RWPE2 (cell line): Measurements from ENCODE around the gene ZCCHC7.

ENCODE experiments used
- ATAC-seq: fragments of 200-7000 bp; cut with Tn5 transposase; 3 replicates; pipeline ENCODE4 v1.9.1; 2021; ENCODE audit warnings: low read depth
- DNase-seq: peaks from one replicate; pipeline ENCODE4 v3.0.0-alpha.2; 2020; ENCODE audit warnings: low spot score
- H3K27ac ChIP-seq: fragments of 450-650 bp; 2 replicates; pipeline ENCODE4 v1.5.1; 2017; ENCODE audit warnings: mild to moderate bottlenecking; ENCODE audit not compliant: poor library complexity, severe bottlenecking
- H3K27me3 ChIP-seq: fragments of 250-450 bp; sonication (Bioruptor Pico); 2 replicates; pipeline ENCODE4 v1.5.1; 2021; ENCODE audit warnings: mild to moderate bottlenecking, moderate library complexity; ENCODE audit not compliant: insufficient read depth, poor library complexity, severe bottlenecking
- H3K36me3 ChIP-seq: fragments of 250-450 bp; sonication (Bioruptor Pico); 2 replicates; pipeline ENCODE4 v1.5.1; 2020; ENCODE audit warnings: low read depth, mild to moderate bottlenecking, moderate library complexity
- H3K4me1 ChIP-seq: fragments of 250-450 bp; sonication (Bioruptor Pico); 2 replicates; pipeline ENCODE4 v1.5.1; 2021; ENCODE audit warnings: mild to moderate bottlenecking, moderate library complexity; ENCODE audit not compliant: insufficient read depth, poor library complexity, severe bottlenecking
- H3K4me3 ChIP-seq: fragments of 250-450 bp; sonication (Bioruptor Pico); 2 replicates; pipeline ENCODE4 v1.5.1; 2021; ENCODE audit warnings: mild to moderate bottlenecking, moderate library complexity; ENCODE audit not compliant: severe bottlenecking
- H3K9me3 ChIP-seq: fragments of 250-450 bp; sonication (Bioruptor Pico); 2 replicates; pipeline ENCODE4 v1.5.1; 2021; ENCODE audit warnings: mild to moderate bottlenecking, moderate library complexity; ENCODE audit not compliant: severe bottlenecking
- CTCF ChIP-seq: fragments of 450-650 bp; IDR thresholded peaks from one replicate; pipeline ENCODE4 v1.5.1; 2017; ENCODE audit warnings: mild to moderate bottlenecking, moderate library complexity; ENCODE audit not compliant: poor library complexity, severe bottlenecking

ZCCHC7 gene

GRCh38 chr9:37329576-37329975, 209.2 kb downstream of the ZCCHC7 start:
- Histone ChIP-seq H3K27me3 (no peaks in the 10 kb centered on the region), H3K36me3 (peaks cover 7% of the 10 kb centered on the region; the same call in 1 of the 2 replicates), H3K9me3 (no peaks in the 10 kb centered on the region), H3K4me1 (no peaks in the 10 kb centered on the region), H3K4me3 (no peak overlapping the region), H3K27ac (no peak overlapping the region)
- DNase-seq (no peak), ATAC-seq (no peak)
- peak; percentile 60 for TF ChIP-seq CTCF

GRCh38 chr9:37331871-37332270, 211.5 kb downstream of the ZCCHC7 start:
- no peak overlapping the region for H3K27ac ChIP-seq
- no peak for DNase-seq
- no peaks in the 10 kb centered on the region for H3K9me3 ChIP-seq
- no peaks in the 10 kb centered on the region for H3K27me3 ChIP-seq
- no peak for TF ChIP-seq CTCF
- no peak overlapping the region for H3K4me3 ChIP-seq
- peaks cover 7% of the 10 kb centered on the region; the same call in 1 of the 2 replicates for H3K36me3 ChIP-seq
- ATAC-seq, result no peak
- H3K4me1 ChIP-seq, result no peaks in the 10 kb centered on the region

- Histone ChIP-seq H3K27ac (no peak overlapping the region), H3K27me3 (no peaks in the 10 kb centered on the region), H3K4me1 (no peaks in the 10 kb centered on the region), H3K9me3 (no peaks in the 10 kb centered on the region), H3K4me3 (no peak overlapping the region), H3K36me3 (peaks cover 7% of the 10 kb centered on the region; the same call in 1 of the 2 replicates)
- DNase-seq (no peak), ATAC-seq (no peak)
- no peak for TF ChIP-seq CTCF
Observed at GRCh38 chr9:37332578-37332977, 212.2 kb downstream of the ZCCHC7 start.

- H3K27me3 ChIP-seq, result no peaks in the 10 kb centered on the region
- H3K4me3 ChIP-seq, result no peak overlapping the region
- TF ChIP-seq CTCF, result no peak
- no peak for DNase-seq
- no peak for ATAC-seq
- H3K9me3 ChIP-seq, result no peaks in the 10 kb centered on the region
- H3K4me1 ChIP-seq, result no peaks in the 10 kb centered on the region
- H3K36me3 ChIP-seq, result peaks cover 7% of the 10 kb centered on the region; the same call in 1 of the 2 replicates
- no peak overlapping the region for H3K27ac ChIP-seq
Observed at GRCh38 chr9:37333288-37333687, 212.9 kb downstream of the ZCCHC7 start.

- no peaks in the 10 kb centered on the region for H3K9me3 ChIP-seq
- no peaks in the 10 kb centered on the region for H3K4me1 ChIP-seq
- ATAC-seq (no peak), DNase-seq (no peak)
- no peak overlapping the region for H3K4me3 ChIP-seq
- H3K27me3 ChIP-seq, result no peaks in the 10 kb centered on the region
- H3K27ac ChIP-seq, result no peak overlapping the region
- no peaks in the 10 kb centered on the region for H3K36me3 ChIP-seq
- TF ChIP-seq CTCF, result no peak
Observed at GRCh38 chr9:37335238-37335637, 214.9 kb downstream of the ZCCHC7 start.
